Esophagus muscularis mucosa (tissue), 3 donors: Measurements from ENCODE around the gene AAGAB.
"Not testable (repeated sequence)": the region's sequence is repeated elsewhere in the genome, so short reads cannot be mapped to it uniquely, and the experiment has no call there.

Source experiments
- POLR2AphosphoS5 ChIP-seq, 2 donors: sonication (generic); formaldehyde crosslinking; IDR thresholded peaks; one replicate each; pipeline ENCODE4 v1.6.1; 2017; ENCODE audit warnings: antibody characterized with exemption in 2 of 2
- TF ChIP-seq, protein P1 (sequence below), 3 experiments: fragments of 200-600 bp in 2 of 3; fragments of 450-650 bp in 1 of 3; sonication (generic) in 2 of 3; IDR thresholded peaks; one replicate each; pipeline ENCODE4 v1.5.1; 2017 to 2019; ENCODE audit warnings: antibody characterized with exemption in 3 of 3, mild to moderate bottlenecking in 2 of 3, moderate library complexity in 1 of 3

DNA sequence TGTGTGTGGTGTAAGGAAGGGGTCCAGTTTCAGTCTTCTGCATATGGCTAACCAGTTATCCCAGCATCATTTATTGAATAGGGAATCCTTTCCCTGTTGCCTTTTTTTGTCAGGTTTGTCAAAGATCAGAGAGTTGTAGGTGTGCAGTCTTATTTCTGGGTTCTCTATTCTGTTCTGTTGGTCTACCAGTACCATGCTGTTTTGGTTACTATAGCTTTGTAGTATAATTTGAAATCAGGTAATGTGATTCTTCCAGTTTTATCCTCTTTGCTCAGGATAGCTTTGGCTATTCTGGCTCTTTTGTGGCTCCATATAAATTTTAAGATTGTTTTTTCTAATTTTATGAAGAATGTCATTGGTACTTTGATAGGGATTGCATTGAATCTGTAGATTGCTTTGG lies 31.2 kb upstream of the AAGAB start:
- TF ChIP-seq, protein P1, sequence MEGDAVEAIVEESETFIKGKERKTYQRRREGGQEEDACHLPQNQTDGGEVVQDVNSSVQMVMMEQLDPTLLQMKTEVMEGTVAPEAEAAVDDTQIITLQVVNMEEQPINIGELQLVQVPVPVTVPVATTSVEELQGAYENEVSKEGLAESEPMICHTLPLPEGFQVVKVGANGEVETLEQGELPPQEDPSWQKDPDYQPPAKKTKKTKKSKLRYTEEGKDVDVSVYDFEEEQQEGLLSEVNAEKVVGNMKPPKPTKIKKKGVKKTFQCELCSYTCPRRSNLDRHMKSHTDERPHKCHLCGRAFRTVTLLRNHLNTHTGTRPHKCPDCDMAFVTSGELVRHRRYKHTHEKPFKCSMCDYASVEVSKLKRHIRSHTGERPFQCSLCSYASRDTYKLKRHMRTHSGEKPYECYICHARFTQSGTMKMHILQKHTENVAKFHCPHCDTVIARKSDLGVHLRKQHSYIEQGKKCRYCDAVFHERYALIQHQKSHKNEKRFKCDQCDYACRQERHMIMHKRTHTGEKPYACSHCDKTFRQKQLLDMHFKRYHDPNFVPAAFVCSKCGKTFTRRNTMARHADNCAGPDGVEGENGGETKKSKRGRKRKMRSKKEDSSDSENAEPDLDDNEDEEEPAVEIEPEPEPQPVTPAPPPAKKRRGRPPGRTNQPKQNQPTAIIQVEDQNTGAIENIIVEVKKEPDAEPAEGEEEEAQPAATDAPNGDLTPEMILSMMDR (IDR thresholded peaks at IDR 0.05) = not testable (repeated sequence)
- not testable (repeated sequence) for TF ChIP-seq POLR2AphosphoS5 (IDR thresholded peaks at IDR 0.05)
